ENCODE measurements around the gene CD70. TPM values are rescaled to one million over a fixed set of nuclear protein-coding genes. Genes with fewer than 3 reads are reported as not detected.
"Not testable (repeated sequence)": the region's sequence is repeated elsewhere in the genome, so short reads cannot be mapped to it uniquely, and the experiment has no call there.

The CD70 gene
- total RNA-seq, 2 experiments from 2014 or later = 24.6 to 26.2 TPM

DNA sequence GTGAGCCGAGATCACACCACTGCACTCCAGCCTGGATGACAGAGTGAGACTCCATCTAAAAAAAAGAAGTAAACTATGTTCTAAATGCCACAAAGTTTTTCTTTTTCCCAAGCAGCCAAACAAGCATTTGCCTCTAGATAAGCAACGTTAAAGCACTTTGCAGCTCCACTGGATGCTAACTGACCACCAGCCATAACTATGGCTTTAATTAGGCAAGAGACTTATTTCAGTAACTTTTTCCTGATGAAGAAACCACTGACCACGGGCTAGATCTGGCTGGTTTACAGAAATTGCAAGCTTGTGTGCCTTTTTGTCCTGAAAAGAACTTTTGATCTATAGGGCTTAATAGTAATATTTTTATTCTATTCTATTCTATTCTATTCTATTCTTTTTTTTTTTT, 22.1 kb downstream of the CD70 start:
- H3K4me3 Mint-ChIP-seq = no peak overlapping the region
- DNase-seq = no peak
- peaks cover 10% of the 10 kb centered on the region for H3K9me3 Mint-ChIP-seq
- ChIA-PET CTCF (interaction anchor here (1.0 to 1.4 kb wide), 5 partner anchors 16 to 64 kb away, joined by 3 to 5 read pairs (median 4); no protein-coding TSS in a partner anchor), POLR2A (no interaction called here)
- no peaks in the 10 kb centered on the region for H3K4me1 Mint-ChIP-seq (ENCODE audit: low read depth)
- TF ChIP-seq CTCF (IDR thresholded peaks at IDR 0.05) = no peak
- no peak overlapping the region for H3K27ac Mint-ChIP-seq
- intact Hi-C loops (cut with micrococcal nuclease) = no loop called here
- peaks cover 7% of the 10 kb centered on the region for H3K27me3 Mint-ChIP-seq
- no peak for ATAC-seq
- H3K36me3 Mint-ChIP-seq (ENCODE audit: low read depth) = no peaks in the 10 kb centered on the region

DNA sequence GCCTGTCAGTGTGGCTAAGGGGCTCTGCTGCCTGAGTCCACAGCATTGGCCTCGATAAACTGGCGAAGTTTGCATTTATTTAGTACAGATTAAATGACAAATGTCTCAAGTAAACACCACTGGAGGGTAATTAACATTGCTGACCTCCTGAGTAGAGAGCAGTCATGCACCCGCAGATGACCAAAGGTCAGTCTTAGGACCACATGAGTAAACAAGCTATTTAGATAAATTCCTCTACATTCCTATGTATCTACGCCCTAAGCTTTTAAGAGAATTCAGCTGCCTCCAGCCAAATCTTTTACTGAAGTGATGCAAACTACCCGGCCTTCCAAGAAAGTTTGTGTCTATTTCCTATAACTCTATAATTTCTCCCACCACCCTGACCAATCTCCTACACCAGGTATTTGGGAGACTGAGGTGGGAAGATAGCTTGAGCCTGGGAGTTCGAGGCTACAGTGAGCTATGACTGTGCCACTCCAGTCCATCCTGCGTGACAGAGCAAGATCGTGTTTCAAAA, 22.9 kb downstream of the CD70 start:
- intact Hi-C loops (cut with micrococcal nuclease) = no loop called here
- Mint-ChIP-seq H3K27me3 (peaks cover 9% of the 10 kb centered on the region), H3K36me3 (ENCODE audit: low read depth) (no peaks in the 10 kb centered on the region), H3K27ac (no peak overlapping the region), H3K4me3 (no peak overlapping the region), H3K4me1 (ENCODE audit: low read depth) (no peaks in the 10 kb centered on the region), H3K9me3 (peaks cover 10% of the 10 kb centered on the region)
- ChIA-PET CTCF (interaction anchor here (1.0 to 1.4 kb wide), 4 partner anchors 15 to 65 kb away, joined by 3 to 5 read pairs (median 4); no protein-coding TSS in a partner anchor), POLR2A (no interaction called here)
- DNase-seq (no peak), ATAC-seq (no peak)
- TF ChIP-seq CTCF (IDR thresholded peaks at IDR 0.05) = no peak

DNA sequence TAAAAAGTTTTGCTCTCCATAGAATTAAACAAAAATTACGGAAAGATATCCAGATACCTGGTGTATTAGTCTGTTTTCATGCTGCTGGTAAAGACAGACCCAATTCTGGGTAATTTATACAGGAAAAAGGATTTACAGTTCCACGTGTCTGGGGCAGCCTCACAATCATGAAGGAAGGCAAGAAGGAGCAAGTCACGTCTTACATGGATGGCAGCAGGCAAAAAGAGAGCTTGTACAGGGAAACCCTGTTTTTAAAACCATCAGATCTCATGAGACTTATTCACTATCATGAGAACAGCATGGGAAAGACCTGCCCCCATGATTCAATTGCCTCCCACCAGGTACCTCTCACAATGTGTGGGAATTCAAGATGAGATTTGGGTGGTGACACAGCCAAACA, 24.2 kb downstream of the CD70 start:
- H3K9me3 Mint-ChIP-seq = peaks cover 10% of the 10 kb centered on the region
- H3K27ac Mint-ChIP-seq; CTCF ChIA-PET; ATAC-seq; H3K36me3 Mint-ChIP-seq (ENCODE audit: low read depth); intact Hi-C loops (cut with micrococcal nuclease); DNase-seq; H3K4me3 Mint-ChIP-seq; H3K4me1 Mint-ChIP-seq (ENCODE audit: low read depth); POLR2A ChIA-PET: not testable (repeated sequence)
- H3K27me3 Mint-ChIP-seq = peaks cover 17% of the 10 kb centered on the region

DNA sequence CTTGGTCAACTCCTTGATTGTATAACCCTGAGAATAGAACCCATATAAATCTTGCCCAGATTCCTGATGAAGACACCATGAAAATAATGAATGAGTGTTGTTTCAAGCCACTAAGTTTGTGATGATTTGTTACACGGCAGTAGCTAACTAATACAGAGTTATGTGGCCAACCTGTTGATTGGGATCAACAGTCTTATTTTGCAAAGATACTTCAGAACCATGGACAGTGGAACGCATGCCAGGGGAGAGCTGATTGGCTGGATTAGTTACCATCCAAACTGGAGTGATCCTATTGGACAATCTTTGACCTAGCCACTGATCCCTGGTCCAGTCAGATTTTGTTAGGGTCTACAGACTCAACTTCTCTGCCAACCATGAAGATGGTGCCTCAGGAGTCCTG, 26.6 kb downstream of the CD70 start:
- POLR2A ChIA-PET = no interaction called here
- CTCF ChIA-PET = no interaction called here
- intact Hi-C loops (cut with micrococcal nuclease) = no loop called here

DNA sequence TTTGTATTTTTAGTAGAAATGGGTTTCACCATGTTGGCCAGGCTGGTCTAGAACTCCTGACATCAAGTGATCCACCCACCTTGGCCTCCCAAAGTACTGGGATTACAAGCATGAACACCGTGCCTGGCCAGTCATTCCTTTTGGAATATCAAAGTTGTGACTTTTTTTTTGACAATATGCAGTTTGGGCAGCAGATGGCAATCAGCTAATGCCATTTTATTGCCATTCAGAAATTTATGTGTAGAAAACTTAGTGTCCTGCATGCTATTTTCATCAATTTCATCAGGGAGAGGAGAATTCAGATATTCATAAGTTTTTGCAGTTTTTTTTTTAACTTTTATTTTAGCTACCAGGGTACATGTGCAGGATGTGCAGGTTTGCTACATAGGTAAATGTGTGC, 28.5 kb downstream of the CD70 start:
- H3K4me3 Mint-ChIP-seq; intact Hi-C loops (cut with micrococcal nuclease); H3K27ac Mint-ChIP-seq; POLR2A ChIA-PET; H3K9me3 Mint-ChIP-seq; ATAC-seq; H3K4me1 Mint-ChIP-seq (ENCODE audit: low read depth); H3K36me3 Mint-ChIP-seq (ENCODE audit: low read depth); DNase-seq: not testable (repeated sequence)
- CTCF ChIA-PET = interaction anchor here (1.1 kb wide), 1 partner anchor 10 kb away, joined by 4 read pairs; no protein-coding TSS in a partner anchor
- peaks cover 19% of the 10 kb centered on the region for H3K27me3 Mint-ChIP-seq

More for the DNA sequence above, 26.6 kb downstream of the CD70 start:
- ATAC-seq (no peak), DNase-seq (peak; percentile 13)
- Mint-ChIP-seq H3K4me3 (no peak overlapping the region), H3K27ac (no peak overlapping the region), H3K36me3 (ENCODE audit: low read depth) (no peaks in the 10 kb centered on the region), H3K4me1 (ENCODE audit: low read depth) (no peaks in the 10 kb centered on the region), H3K27me3 (peaks cover 15% of the 10 kb centered on the region), H3K9me3 (peaks cover 8% of the 10 kb centered on the region)
- TF ChIP-seq CTCF (IDR thresholded peaks at IDR 0.05) = no peak

- no peak overlapping the region for H3K4me3 Mint-ChIP-seq
- ATAC-seq (no peak), DNase-seq (peak; percentile 34)
- H3K36me3 Mint-ChIP-seq (ENCODE audit: low read depth) = no peaks in the 10 kb centered on the region
- H3K9me3 Mint-ChIP-seq = no peaks in the 10 kb centered on the region
- TF ChIP-seq CTCF (IDR thresholded peaks at IDR 0.05) = peak; percentile 12
- peaks cover 5% of the 10 kb centered on the region for H3K27me3 Mint-ChIP-seq
- intact Hi-C loops (cut with micrococcal nuclease) = no loop called here
- H3K27ac Mint-ChIP-seq = no peak overlapping the region
- H3K4me1 Mint-ChIP-seq (ENCODE audit: low read depth) = peaks cover 14% of the 10 kb centered on the region
- POLR2A ChIA-PET = interaction anchor here (0.7 kb wide), 1 partner anchor 17 kb away, joined by 4 read pairs; no protein-coding TSS in a partner anchor
- CTCF ChIA-PET = no interaction called here
These were observed 34.3 kb downstream of the CD70 start for GRCh38 chr19:6556480-6557195.

Data from activated CD8-positive, alpha-beta T cell treated with anti-CD3 and anti-CD28 coated beads for 36 hours (primary cell).